Hepatocyte (in vitro differentiated cells): ENCODE results near the gene GBP2. TPM values are rescaled to one million over a fixed set of nuclear protein-coding genes. Genes with fewer than 3 reads are reported as not detected.

Experiments
- DNase-seq: peaks from one replicate; pipeline ENCODE4 v3.0.0-alpha.2; 2016; ENCODE audit warnings: low spot score
- H2AFZ ChIP-seq: fragments of 200-600 bp; sonication (generic); 2 replicates; pipeline ENCODE4 v1.6.0; 2016; ENCODE audit warnings: antibody characterized with exemption, mild to moderate bottlenecking
- H3K27ac ChIP-seq: fragments of 200-600 bp; sonication (generic); 2 replicates; pipeline ENCODE4 v1.5.1; 2016; ENCODE audit warnings: mild to moderate bottlenecking
- H3K27me3 ChIP-seq: fragments of 200-600 bp; sonication (generic); 2 replicates; pipeline ENCODE4 v1.6.1; 2016
- H3K36me3 ChIP-seq: fragments of 200-600 bp; sonication (generic); replicated peaks from 2 replicates; pipeline ENCODE4 v1.5.1; 2016; ENCODE audit warnings: low read depth; ENCODE audit not compliant: insufficient read depth
- H3K4me1 ChIP-seq: fragments of 200-600 bp; sonication (generic); 2 replicates; pipeline ENCODE4 v1.5.1; 2016; ENCODE audit warnings: mild to moderate bottlenecking, moderate library complexity; ENCODE audit not compliant: insufficient read depth
- H3K4me2 ChIP-seq: fragments of 200-600 bp; sonication (generic); 2 replicates; pipeline ENCODE4 v1.6.0; 2016
- H3K4me3 ChIP-seq: fragments of 200-600 bp; sonication (generic); 2 replicates; pipeline ENCODE4 v1.5.1; 2016; ENCODE audit warnings: mild to moderate bottlenecking
- H3K79me2 ChIP-seq: fragments of 200-600 bp; sonication (generic); 2 replicates; pipeline ENCODE4 v1.6.0; 2017; ENCODE audit warnings: mild to moderate bottlenecking
- H3K9me2 ChIP-seq: fragments of 200-600 bp; sonication (generic); replicated peaks from 2 replicates; pipeline ENCODE4 v1.6.0; 2017; ENCODE audit warnings: mild to moderate bottlenecking; ENCODE audit not compliant: insufficient read depth
- H3K9me3 ChIP-seq: fragments of 200-600 bp; sonication (generic); 2 replicates; pipeline ENCODE4 v1.5.1; 2016; ENCODE audit warnings: low read depth, mild to moderate bottlenecking
- H4K20me1 ChIP-seq: fragments of 200-600 bp; sonication (generic); 2 replicates; pipeline ENCODE4 v1.6.0; 2016; ENCODE audit warnings: mild to moderate bottlenecking; ENCODE audit not compliant: insufficient read depth, poor library complexity, severe bottlenecking
- CTCF ChIP-seq: fragments of 200-600 bp; sonication (generic); IDR thresholded peaks from 2 replicates; pipeline ENCODE4 v1.5.1; 2016; ENCODE audit warnings: antibody characterized with exemption, mild to moderate bottlenecking; ENCODE audit not compliant: poor library complexity
- EZH2 ChIP-seq: fragments of 200-600 bp; sonication (generic); IDR thresholded peaks from 2 replicates; pipeline ENCODE4 v1.6.1; 2016; ENCODE audit warnings: antibody characterized with exemption, mild to moderate bottlenecking, borderline replicate concordance
- EZH2phosphoT487 ChIP-seq: fragments of 200-600 bp; sonication (generic); IDR thresholded peaks from one replicate; pipeline ENCODE4 v1.6.1; 2018; ENCODE audit warnings: antibody characterized with exemption, mild to moderate bottlenecking, low read depth, moderate library complexity; ENCODE audit not compliant: unreplicated experiment, severe bottlenecking
- WGBS: methylation state at CpG from one replicate; pipeline ENCODE4 v1.1.6; 2016; ENCODE audit warnings: low lambda C conversion rate; ENCODE audit errors: missing lambda C conversion rate; 5-methylcytosine and 5-hydroxymethylcytosine counted together
- polyA plus RNA-seq: library from polyadenylated mRNA; unstranded; fragments of >200 nt; fragmentation: Nextera tagmentation; extraction: Ambion mirVana; gene quantifications from 2 replicates; pipeline ENCODE4 v1.2.1, GENCODE V29; 2016
- total RNA-seq: library from RNA; depleted of rRNA; stranded (reverse); fragments of >200 nt; gene quantifications from 2 replicates; pipeline ENCODE4 v1.2.3, GENCODE V29; 2014

Gene GBP2
- total and polyA plus RNA-seq, 2 experiments from 2014 or later = 11.0 to 31.7 TPM

GRCh38 chr1:89146721-89147120, 20.8 kb upstream of the GBP2 start:
- H3K36me3 ChIP-seq = no peaks in the 10 kb centered on the region
- H4K20me1 ChIP-seq = no peaks in the 10 kb centered on the region
- no peak for TF ChIP-seq EZH2
- TF ChIP-seq EZH2phosphoT487 = no peak
- TF ChIP-seq CTCF = no peak
- H2AFZ ChIP-seq = no peak overlapping the region
- H3K27me3 ChIP-seq = no peaks in the 10 kb centered on the region
- no peak overlapping the region for H3K4me2 ChIP-seq
- 82% methylated on average over 3 of the region's 3 CpGs for WGBS
- H3K9me2 ChIP-seq = no peaks in the 10 kb centered on the region
- no peak for DNase-seq
- no peak overlapping the region for H3K4me3 ChIP-seq
- H3K4me1 ChIP-seq = no peaks in the 10 kb centered on the region
- H3K79me2 ChIP-seq = no peaks in the 10 kb centered on the region
- H3K9me3 ChIP-seq = no peaks in the 10 kb centered on the region
- no peak overlapping the region for H3K27ac ChIP-seq

GRCh38 chr1:89143484-89143883, 17.6 kb upstream of the GBP2 start:
- Histone ChIP-seq H3K9me2 (no peaks in the 10 kb centered on the region), H3K79me2 (no peaks in the 10 kb centered on the region), H3K27me3 (no peaks in the 10 kb centered on the region), H4K20me1 (no peaks in the 10 kb centered on the region), H3K4me1 (no peaks in the 10 kb centered on the region), H3K27ac (no peak overlapping the region), H3K4me2 (no peak overlapping the region), H3K9me3 (no peaks in the 10 kb centered on the region), H3K4me3 (no peak overlapping the region), H3K36me3 (no peaks in the 10 kb centered on the region), H2AFZ (no peak overlapping the region)
- no peak for DNase-seq
- WGBS = 78% methylated on average over 2 of the region's 2 CpGs
- TF ChIP-seq EZH2 = no peak
- TF ChIP-seq EZH2phosphoT487 = no peak
- no peak for TF ChIP-seq CTCF

GRCh38 chr1:89142160-89142559, 16.2 kb upstream of the GBP2 start:
- Histone ChIP-seq H2AFZ (no peak overlapping the region), H3K4me2 (no peak overlapping the region), H3K9me2 (no peaks in the 10 kb centered on the region), H3K36me3 (no peaks in the 10 kb centered on the region), H3K27ac (no peak overlapping the region), H4K20me1 (no peaks in the 10 kb centered on the region), H3K79me2 (no peaks in the 10 kb centered on the region), H3K4me1 (no peaks in the 10 kb centered on the region), H3K4me3 (no peak overlapping the region), H3K9me3 (no peaks in the 10 kb centered on the region), H3K27me3 (no peaks in the 10 kb centered on the region)
- WGBS = 88% methylated on average over 4 of the region's 4 CpGs
- TF ChIP-seq EZH2phosphoT487 (no peak), EZH2 (no peak), CTCF (no peak)
- DNase-seq = no peak

GRCh38 chr1:89133747-89134146, 7.8 kb upstream of the GBP2 start:
- DNase-seq = no peak
- H4K20me1 ChIP-seq = no peaks in the 10 kb centered on the region
- H3K27ac ChIP-seq = no peak overlapping the region
- H3K27me3 ChIP-seq = no peaks in the 10 kb centered on the region
- H3K9me2 ChIP-seq = no peaks in the 10 kb centered on the region
- H3K79me2 ChIP-seq = no peaks in the 10 kb centered on the region
- no peaks in the 10 kb centered on the region for H3K36me3 ChIP-seq
- peaks cover 5% of the 10 kb centered on the region for H3K4me1 ChIP-seq
- H2AFZ ChIP-seq = no peak overlapping the region
- WGBS = 90% methylated on average over 1 of the region's 1 CpG
- no peak for TF ChIP-seq EZH2
- TF ChIP-seq CTCF = no peak
- no peak for TF ChIP-seq EZH2phosphoT487
- H3K9me3 ChIP-seq = no peaks in the 10 kb centered on the region
- no peak overlapping the region for H3K4me3 ChIP-seq
- H3K4me2 ChIP-seq = no peak overlapping the region
